Lung microvascular endothelial cell (primary cell): ENCODE data around the gene OR8B2. TPM values are rescaled to one million over a fixed set of nuclear protein-coding genes. Genes with fewer than 3 reads are reported as not detected.

ENCODE experiments used
- total RNA-seq: library from RNA; depleted of rRNA; stranded (reverse); fragments of >200 nt; gene quantifications from 2 replicates; pipeline ENCODE4 v1.2.1, GENCODE V29; 2014

The OR8B2 gene
- total RNA-seq, 1 donor from 2014 or later: not detected

Other genes with a start within 250 kb of the OR8B2 start
- gene OR10D3, start 201.2 kb downstream of the OR8B2 start, total RNA-seq: not detected in 2 replicates
- gene OR8G1, start 143.4 kb downstream of the OR8B2 start, total RNA-seq: not detected in 2 replicates
- not detected in 2 replicates for gene OR8G5, start 128.1 kb downstream of the OR8B2 start, total RNA-seq
- not detected in 2 replicates for gene OR8D1, start 70.5 kb downstream of the OR8B2 start, total RNA-seq
- not detected in 2 replicates for gene OR8D2, start 64.3 kb downstream of the OR8B2 start, total RNA-seq
- not detected in 2 replicates for gene OR8B3, start 14.5 kb upstream of the OR8B2 start, total RNA-seq
- gene OR8B4, start 40.4 kb upstream of the OR8B2 start, total RNA-seq: not detected in 2 replicates
- gene OR8B8, start 61.2 kb upstream of the OR8B2 start, total RNA-seq: not detected in 2 replicates
- gene OR8B12, start 159.2 kb upstream of the OR8B2 start, total RNA-seq: not detected in 2 replicates
- under 0.01 TPM in 1 of 2 replicates, not detected in the other for gene OR8A1, start 185.5 kb upstream of the OR8B2 start, total RNA-seq
- gene PANX3, start 226.9 kb upstream of the OR8B2 start, total RNA-seq: not detected in 2 replicates
- 11.6 and 19.2 TPM in 2 replicates for gene TBRG1, start 238.4 kb upstream of the OR8B2 start, total RNA-seq